Subcutaneous preadipocyte (primary cell): ENCODE results near the gene TOMM70. TPM values are rescaled to one million over a fixed set of nuclear protein-coding genes. Genes with fewer than 3 reads are reported as not detected.

Experiments used
- total RNA-seq: library from RNA; depleted of rRNA; stranded (reverse); fragments of >200 nt; gene quantifications from 2 replicates; pipeline ENCODE4 v1.2.3, GENCODE V29; 2012

TOMM70 gene
- 63.9 and 76.2 TPM in 2 replicates for total RNA-seq

DNA sequence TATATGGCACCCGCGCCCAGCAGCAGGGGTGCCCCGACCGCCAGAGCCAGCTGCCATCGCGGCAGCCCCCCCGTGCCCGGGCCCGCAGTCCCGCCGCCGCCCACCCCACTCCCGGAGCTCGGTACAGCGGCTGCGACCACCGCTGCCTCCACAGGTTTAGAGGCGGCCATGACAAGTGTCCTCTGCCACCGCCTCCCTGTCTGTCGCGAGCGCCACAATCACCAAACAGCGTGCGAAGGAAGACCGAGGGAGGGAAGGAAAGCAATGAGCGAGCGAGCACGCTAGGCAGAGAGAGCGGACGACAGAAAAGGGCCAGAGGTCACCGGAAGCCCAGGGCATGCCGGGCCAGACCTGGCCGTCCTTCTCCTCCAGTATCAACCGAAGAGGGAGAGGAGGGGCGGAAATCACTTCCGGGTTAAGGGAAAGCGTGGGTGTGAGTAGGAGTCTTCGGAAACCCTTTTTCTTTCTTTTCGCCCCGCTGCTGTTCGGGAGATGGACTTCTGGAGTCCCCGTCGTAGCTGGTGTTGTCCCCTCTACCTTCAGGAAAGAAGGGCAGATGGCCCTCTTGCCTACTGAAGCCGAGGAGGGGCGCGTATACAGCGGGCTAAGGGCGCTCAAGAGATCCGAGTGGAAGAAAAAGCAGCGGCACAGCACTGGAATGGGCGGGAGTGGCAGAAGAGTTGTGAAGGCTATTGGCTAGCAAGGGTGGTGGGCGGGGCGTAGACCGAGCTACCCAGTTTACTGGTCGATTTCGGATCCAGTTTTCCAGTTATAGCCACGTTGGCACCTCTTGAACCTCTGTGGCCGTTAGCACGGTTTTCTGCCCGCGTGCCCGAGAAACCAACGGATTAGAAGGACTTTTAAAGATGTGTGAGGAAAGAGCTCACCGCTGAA, at the start of gene TOMM70, which contains the start of gene LNP1:
Gene TOMM70, minus strand, starts transcription at position 310 of the 894 bp plus-strand sequence. Its CDS starts 140 bp downstream, at position 170.
Gene LNP1, plus strand, starts transcription at position 760 of the 894 bp plus-strand sequence. CDS start 28,191 bp downstream, outside the sequence.

DNA sequence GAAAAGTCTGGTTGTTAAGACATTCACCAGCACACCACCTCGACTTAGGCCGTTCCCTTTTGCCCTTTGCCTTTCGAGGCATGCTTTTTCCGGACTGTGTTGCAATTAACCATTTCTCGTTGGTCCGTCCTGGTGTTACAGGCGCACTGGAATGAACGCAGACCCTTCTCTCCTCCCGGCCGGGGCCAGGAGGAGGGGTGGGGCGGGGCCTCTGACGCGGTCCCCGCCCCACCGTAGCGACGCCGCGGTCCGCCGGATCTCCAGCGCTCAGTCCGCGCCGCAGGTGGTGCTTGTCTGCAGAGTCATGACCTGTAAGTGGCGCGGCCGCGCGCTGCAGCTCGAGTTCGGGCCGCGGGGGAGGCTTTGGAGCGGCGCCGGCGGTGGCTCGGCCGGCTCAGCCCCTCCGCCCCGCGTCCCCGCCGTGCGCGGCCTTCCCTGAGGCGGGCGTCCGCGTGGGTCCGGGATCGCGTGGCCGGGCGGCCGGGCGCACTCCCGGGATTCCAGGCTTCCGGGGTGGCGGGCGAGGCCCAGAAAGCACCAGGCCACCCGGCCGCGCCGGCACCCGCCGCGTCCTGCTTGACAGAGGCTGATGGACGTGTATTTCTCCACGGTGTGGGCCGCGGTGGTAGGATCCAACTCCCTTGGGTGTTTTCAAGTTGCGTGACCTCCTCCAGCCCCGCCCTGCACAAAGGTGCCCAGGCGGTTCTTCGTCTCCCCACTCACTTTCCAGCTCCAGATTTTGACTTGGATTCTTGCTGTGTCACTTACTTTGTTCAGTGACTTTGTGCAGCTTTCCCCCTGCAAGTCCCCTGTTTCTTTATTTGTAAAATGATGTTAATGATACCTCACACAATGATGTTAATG, 66.2 kb downstream of the TOMM70 start, which contains the start of gene NIT2:
Gene NIT2, plus strand, starts transcription at position 270 of the 864 bp plus-strand sequence. Its CDS starts 35 bp downstream, at position 305.

Other genes with a start within 250 kb of the TOMM70 start
- 58.1 and 65.5 TPM in 2 replicates for gene TBC1D23, start 140.1 kb downstream of the TOMM70 start, total RNA-seq
- gene NIT2, start 66.3 kb downstream of the TOMM70 start, total RNA-seq, result 24.3 and 25.6 TPM in 2 replicates
- 4.3 and 4.4 TPM in 2 replicates for gene LNP1, start 450 bp upstream of the TOMM70 start, total RNA-seq
- 20.7 and 39.7 TPM in 2 replicates for gene TMEM45A, start 91.5 kb upstream of the TOMM70 start, total RNA-seq
- not detected in 2 replicates for gene ADGRG7, start 208.5 kb upstream of the TOMM70 start, total RNA-seq